GM23338 (cell line): ENCODE data around the gene PPIP5K2.

Experiments used
- CREB1 ChIP-seq: fragments of 250-450 bp; sonication (Bioruptor Pico); IDR thresholded peaks from 2 replicates; pipeline ENCODE4 v1.5.0; 2020; ENCODE audit warnings: low read depth, mild to moderate bottlenecking, moderate library complexity
- EZH2 ChIP-seq: fragments of 200-600 bp; sonication (generic); IDR thresholded peaks from one replicate; pipeline ENCODE4 v1.8.0; 2017; ENCODE audit warnings: antibody characterized with exemption, mild to moderate bottlenecking, low read depth; ENCODE audit not compliant: unreplicated experiment
- EZH2phosphoT487 ChIP-seq: fragments of 200-600 bp; sonication (generic); IDR thresholded peaks from one replicate; pipeline ENCODE4 v1.8.1; 2018; ENCODE audit warnings: antibody characterized with exemption; ENCODE audit not compliant: unreplicated experiment
- JUNB ChIP-seq: IDR thresholded peaks from one replicate; pipeline ENCODE4 v1.6.1; 2016; ENCODE audit warnings: antibody characterized with exemption; ENCODE audit not compliant: unreplicated experiment
- NANOG ChIP-seq: IDR thresholded peaks from 2 replicates; pipeline ENCODE4 v1.6.1; 2016; ENCODE audit warnings: antibody characterized with exemption, borderline replicate concordance
- POLR2AphosphoS5 ChIP-seq: IDR thresholded peaks from 2 replicates; pipeline ENCODE4 v1.6.1; 2016; ENCODE audit warnings: antibody characterized with exemption, low read depth
- REST ChIP-seq: IDR thresholded peaks from one replicate; pipeline ENCODE4 v1.6.1; 2018; ENCODE audit warnings: antibody characterized with exemption; ENCODE audit not compliant: unreplicated experiment
- STAT1 ChIP-seq: IDR thresholded peaks from one replicate; pipeline ENCODE4 v1.6.1; 2016; ENCODE audit warnings: antibody characterized with exemption; ENCODE audit not compliant: unreplicated experiment
- ZNF114 ChIP-seq: fragments of 250-450 bp; sonication (Bioruptor Pico); IDR thresholded peaks from 2 replicates; pipeline ENCODE4 v1.5.0; 2020; ENCODE audit warnings: mild to moderate bottlenecking, moderate library complexity
- ZNF331 ChIP-seq: fragments of 250-450 bp; sonication (Bioruptor Pico); IDR thresholded peaks from 2 replicates; pipeline ENCODE4 v1.5.0; 2020; ENCODE audit warnings: low read depth, mild to moderate bottlenecking, moderate library complexity
- ZNF462 ChIP-seq: fragments of 250-450 bp; sonication (Bioruptor Pico); IDR thresholded peaks from 2 replicates; pipeline ENCODE4 v1.5.0; 2020; ENCODE audit warnings: mild to moderate bottlenecking, moderate library complexity
- TF ChIP-seq, protein P1 (sequence below), 2 experiments: fragments of 200-600 bp in 1 of 2; sonication (generic) in 1 of 2; conservative IDR thresholded peaks; 2 replicates each; pipeline versions ENCODE4 v1.5.1 to v1.6.1; 2016 to 2017; ENCODE audit warnings: antibody characterized with exemption in 2 of 2, low read depth in 2 of 2, mild to moderate bottlenecking in 2 of 2, moderate library complexity in 1 of 2
- TF ChIP-seq, protein P2 (sequence below): IDR thresholded peaks from 2 replicates; pipeline ENCODE4 v1.6.1; 2016; ENCODE audit warnings: antibody characterized with exemption

GRCh38 chr5:103232393-103232999, 112.4 kb downstream of the PPIP5K2 start:
- TF ChIP-seq EZH2phosphoT487: no peak
- TF ChIP-seq, protein P1, sequence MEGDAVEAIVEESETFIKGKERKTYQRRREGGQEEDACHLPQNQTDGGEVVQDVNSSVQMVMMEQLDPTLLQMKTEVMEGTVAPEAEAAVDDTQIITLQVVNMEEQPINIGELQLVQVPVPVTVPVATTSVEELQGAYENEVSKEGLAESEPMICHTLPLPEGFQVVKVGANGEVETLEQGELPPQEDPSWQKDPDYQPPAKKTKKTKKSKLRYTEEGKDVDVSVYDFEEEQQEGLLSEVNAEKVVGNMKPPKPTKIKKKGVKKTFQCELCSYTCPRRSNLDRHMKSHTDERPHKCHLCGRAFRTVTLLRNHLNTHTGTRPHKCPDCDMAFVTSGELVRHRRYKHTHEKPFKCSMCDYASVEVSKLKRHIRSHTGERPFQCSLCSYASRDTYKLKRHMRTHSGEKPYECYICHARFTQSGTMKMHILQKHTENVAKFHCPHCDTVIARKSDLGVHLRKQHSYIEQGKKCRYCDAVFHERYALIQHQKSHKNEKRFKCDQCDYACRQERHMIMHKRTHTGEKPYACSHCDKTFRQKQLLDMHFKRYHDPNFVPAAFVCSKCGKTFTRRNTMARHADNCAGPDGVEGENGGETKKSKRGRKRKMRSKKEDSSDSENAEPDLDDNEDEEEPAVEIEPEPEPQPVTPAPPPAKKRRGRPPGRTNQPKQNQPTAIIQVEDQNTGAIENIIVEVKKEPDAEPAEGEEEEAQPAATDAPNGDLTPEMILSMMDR (conservative IDR thresholded peaks at IDR 0.05; ENCODE audit: low read depth in 2 of 2): peak; percentile 73 to 81
- no peak for TF ChIP-seq EZH2
- no peak for TF ChIP-seq POLR2AphosphoS5
- TF ChIP-seq REST: no peak
- no peak for TF ChIP-seq JUNB
- TF ChIP-seq, protein P2, sequence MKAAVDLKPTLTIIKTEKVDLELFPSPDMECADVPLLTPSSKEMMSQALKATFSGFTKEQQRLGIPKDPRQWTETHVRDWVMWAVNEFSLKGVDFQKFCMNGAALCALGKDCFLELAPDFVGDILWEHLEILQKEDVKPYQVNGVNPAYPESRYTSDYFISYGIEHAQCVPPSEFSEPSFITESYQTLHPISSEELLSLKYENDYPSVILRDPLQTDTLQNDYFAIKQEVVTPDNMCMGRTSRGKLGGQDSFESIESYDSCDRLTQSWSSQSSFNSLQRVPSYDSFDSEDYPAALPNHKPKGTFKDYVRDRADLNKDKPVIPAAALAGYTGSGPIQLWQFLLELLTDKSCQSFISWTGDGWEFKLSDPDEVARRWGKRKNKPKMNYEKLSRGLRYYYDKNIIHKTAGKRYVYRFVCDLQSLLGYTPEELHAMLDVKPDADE: no peak
- no peak for TF ChIP-seq CREB1
- TF ChIP-seq NANOG: no peak
- TF ChIP-seq ZNF114 (CRISPR knock-in tag): no peak
- TF ChIP-seq STAT1: no peak
- no peak for TF ChIP-seq ZNF331
- TF ChIP-seq ZNF462 (CRISPR knock-in tag): no peak
